HepG2 (cell line): ENCODE data around the gene KCNMA1. TPM values are rescaled to one million over a fixed set of nuclear protein-coding genes. Genes with fewer than 3 reads are reported as not detected.

Source experiments
- ATAC-seq: fragments of 200-7000 bp; cut with Tn5 transposase; 3 replicates; pipeline ENCODE4 v1.9.1; 2020; ENCODE audit warnings: mild to moderate bottlenecking, moderate library complexity
- BruUV-seq: library from RNA; stranded (reverse); fragments of 400-500 nt; replicated peaks from 2 replicates; lab custom pipeline; 2021; lab: Mats Ljungman, UMichigan
- CTCF ChIA-PET: fragments of 300-600 bp; formaldehyde crosslinking; extraction: SDS; loops from one replicate; lab custom pipeline; 2021; ENCODE audit warnings: low total read pairs, inconsistent platforms, low intra/inter-chr PET ratio; lab: Yijun Ruan, JAX
- POLR2A ChIA-PET: fragments of 350-600 bp; sonication (Branson Sonifier 250); formaldehyde crosslinking; loops from one replicate; lab custom pipeline; 2020; ENCODE audit warnings: antibody characterized with exemption, inconsistent platforms; lab: Yijun Ruan, JAX
- DNase-seq: peaks from one replicate; pipeline ENCODE4 v3.0.0-alpha.2; 2015; ENCODE audit warnings: low spot score
- FAIRE-seq: peaks from 3 replicates; lab custom pipeline; 2011; peaks lifted over from hg19 to GRCh38; lab: Jason Lieb, UNC
- H2AFZ ChIP-seq: one replicate; pipeline ENCODE4 v1.6.1; 2011; ENCODE audit warnings: low read length, inconsistent platforms
- H3K27ac ChIP-seq: fragments of 300-600 bp; 3 replicates; pipeline ENCODE4 v1.8.0; 2011; ENCODE audit warnings: mixed run types, mild to moderate bottlenecking, mixed read lengths, low read length, inconsistent platforms; ENCODE audit not compliant: insufficient read depth; ENCODE audit errors: extremely low read length
- H3K27me3 ChIP-seq, 2 experiments: fragments of 200-600 bp in 1 of 2; 2 replicates in 1 of 2; 3 replicates in 1 of 2; pipeline versions ENCODE4 v1.6.0 to v1.8.0; 2011; ENCODE audit warnings: low read length in 2 of 2, mild to moderate bottlenecking in 2 of 2, moderate library complexity in 2 of 2, inconsistent platforms in 1 of 2; ENCODE audit not compliant: insufficient read depth in 2 of 2, control insufficient read depth in 1 of 2
- H3K36me3 ChIP-seq, 2 experiments: fragments of 200-600 bp in 1 of 2; replicated peaks in 1 of 2; 2 replicates in 1 of 2; 3 replicates in 1 of 2; pipeline versions ENCODE4 v1.5.1 to v1.8.0; 2011; ENCODE audit warnings: low read length in 2 of 2, inconsistent platforms in 1 of 2; ENCODE audit not compliant: insufficient read depth in 2 of 2, control insufficient read depth in 1 of 2
- H3K4me1 ChIP-seq: 2 replicates; pipeline ENCODE4 v1.5.1; 2012; ENCODE audit warnings: low read length, inconsistent platforms; ENCODE audit not compliant: insufficient read depth
- H3K4me2 ChIP-seq: 2 replicates; pipeline ENCODE4 v1.6.0; 2011; ENCODE audit warnings: low read depth, low read length, inconsistent platforms
- H3K4me3 ChIP-seq, 3 experiments: fragments of 200-600 bp in 1 of 3; sonication (generic), shearing (Covaris generic) in 1 of 3; replicated peaks in 1 of 3; 2 replicates each; pipeline ENCODE4 v1.5.1; 2011 to 2016; ENCODE audit warnings: low read length in 3 of 3, inconsistent platforms in 2 of 3, low read depth in 2 of 3, mild to moderate bottlenecking in 2 of 3, control low read depth in 1 of 3, mixed read lengths in 1 of 3; ENCODE audit not compliant: insufficient read depth in 1 of 3
- H3K79me2 ChIP-seq: one replicate; pipeline ENCODE4 v1.6.1; 2011; ENCODE audit warnings: low read length, inconsistent platforms; ENCODE audit not compliant: insufficient read depth
- H3K9ac ChIP-seq: 2 replicates; pipeline ENCODE4 v1.6.0; 2011; ENCODE audit warnings: mild to moderate bottlenecking, low read depth, low read length, inconsistent platforms; ENCODE audit not compliant: insufficient read depth
- H3K9me3 ChIP-seq: 2 replicates; pipeline ENCODE4 v1.5.1; 2012; ENCODE audit warnings: mild to moderate bottlenecking, low read length
- H4K20me1 ChIP-seq: 2 replicates; pipeline ENCODE4 v1.6.0; 2011; ENCODE audit warnings: inconsistent platforms, mild to moderate bottlenecking, low read length, moderate library complexity; ENCODE audit not compliant: insufficient read depth
- AGO1 ChIP-seq: fragments of 200-400 bp; formaldehyde crosslinking; IDR thresholded peaks from 2 replicates; pipeline ENCODE4 v1.6.1; 2017; ENCODE audit warnings: mild to moderate bottlenecking, low read depth, low read length, moderate library complexity; ENCODE audit not compliant: poor library complexity, severe bottlenecking
- ASH2L ChIP-seq: fragments of 300-600, 200-600 bp; sonication (generic); IDR thresholded peaks from 2 replicates; pipeline ENCODE4 v1.7.0; 2017; ENCODE audit warnings: low read depth, mild to moderate bottlenecking, moderate library complexity, mixed read lengths, low read length; ENCODE audit not compliant: insufficient read length
- BHLHE40 ChIP-seq: IDR thresholded peaks from 2 replicates; pipeline ENCODE4 v1.6.1; 2011; ENCODE audit warnings: low read length, improper control_type of control experiment
- KDM5B ChIP-seq: sonication (generic); formaldehyde crosslinking; IDR thresholded peaks from 2 replicates; pipeline ENCODE4 v1.4.0; 2020; ENCODE audit warnings: missing genetic modification reagents, mild to moderate bottlenecking, borderline replicate concordance
- MAFF ChIP-seq: IDR thresholded peaks from 2 replicates; pipeline ENCODE4 v1.6.1; 2011; ENCODE audit warnings: low read depth, low read length, improper control_type of control experiment
- NRL ChIP-seq: sonication (generic); formaldehyde crosslinking; IDR thresholded peaks from 2 replicates; pipeline ENCODE4 v1.5.0; 2020; ENCODE audit warnings: missing genetic modification reagents, mild to moderate bottlenecking, moderate library complexity, borderline replicate concordance
- PCBP1 ChIP-seq: fragments of 200-400 bp; formaldehyde crosslinking; IDR thresholded peaks from 2 replicates; pipeline ENCODE4 v1.6.1; 2017; ENCODE audit warnings: mild to moderate bottlenecking, low read depth, low read length, borderline replicate concordance
- STAG1 ChIP-seq: sonication (generic); formaldehyde crosslinking; IDR thresholded peaks from 2 replicates; pipeline ENCODE4 v1.4.0; 2020; ENCODE audit warnings: missing genetic modification reagents
- TMF1 ChIP-seq: sonication (generic); formaldehyde crosslinking; IDR thresholded peaks from 2 replicates; pipeline ENCODE4 v1.8.1; 2022; ENCODE audit warnings: low read depth, missing genetic modification reagents
- ZNF333 ChIP-seq: sonication (generic); formaldehyde crosslinking; IDR thresholded peaks from 2 replicates; pipeline ENCODE4 v1.4.0; 2020; ENCODE audit warnings: mild to moderate bottlenecking, missing genetic modification reagents, borderline replicate concordance
- ZNF670 ChIP-seq: sonication (generic); formaldehyde crosslinking; IDR thresholded peaks from 2 replicates; pipeline ENCODE4 v1.8.0; 2022; ENCODE audit warnings: mild to moderate bottlenecking, missing genetic modification reagents, borderline replicate concordance
- WGBS: methylation state at CpG from one replicate; pipeline ENCODE4 v1.1.6; 2017; ENCODE audit warnings: low lambda C conversion rate; 5-methylcytosine and 5-hydroxymethylcytosine counted together
- in situ Hi-C: cut with HindIII; loops from 2 replicates; pipeline ENCODE4 v1.10.0; 2017; ENCODE audit warnings: low pct_unique_long_range_greater_than_20kb; ENCODE audit not compliant: extremely low pct_ligation_motif_present
- intact Hi-C: fragments of 100-400 bp; cut with micrococcal nuclease; formaldehyde crosslinking; loops from one replicate; pipeline ENCODE4 v1.10.0; 2022; ENCODE audit not compliant: unreplicated experiment
- polyA plus RNA-seq, 8 experiments: library from polyadenylated mRNA; depleted of rRNA in 3 of 8; stranded (reverse) in 7 of 8; unstranded in 1 of 8; fragments of >200 nt; fragmentation: Illumina TruSeq in 4 of 8; extraction: Trizol in 4 of 8; gene quantifications; 2 replicates each; pipeline versions ENCODE4 v1.2.1 to v1.2.3, GENCODE V29; 2011 to 2016; ENCODE audit warnings: low read depth in 4 of 8, missing spikeins in 1 of 8, mixed read lengths in 1 of 8; ENCODE audit not compliant: insufficient read depth in 1 of 8
- total RNA-seq, 5 experiments: library from RNA; depleted of rRNA; stranded (reverse); fragments of >200 nt; fragmentation: Illumina TruSeq; extraction: Trizol; gene quantifications; 2 replicates each; pipeline ENCODE4 v1.2.3, GENCODE V29; 2016; ENCODE audit warnings: low read depth in 1 of 5
- TF ChIP-seq, protein P1 (sequence below): sonication (generic); formaldehyde crosslinking; IDR thresholded peaks from 2 replicates; pipeline ENCODE4 v1.8.0; 2022; ENCODE audit warnings: mild to moderate bottlenecking, missing genetic modification reagents, borderline replicate concordance
- TF ChIP-seq, protein P2 (sequence below): IDR thresholded peaks from 2 replicates; pipeline ENCODE4 v1.6.1; 2018; ENCODE audit warnings: missing genetic modification reagents
- TF ChIP-seq, protein P3 (sequence below): fragments of 450-650 bp; IDR thresholded peaks from 2 replicates; pipeline ENCODE4 v1.6.1; 2017
- TF ChIP-seq, protein P4 (sequence below): sonication (generic); formaldehyde crosslinking; IDR thresholded peaks from 2 replicates; pipeline ENCODE4 v1.4.0; 2020; ENCODE audit warnings: missing genetic modification reagents, borderline replicate concordance
- TF ChIP-seq, protein P5 (sequence below): sonication (generic); formaldehyde crosslinking; IDR thresholded peaks from 2 replicates; pipeline ENCODE4 v1.9.0; 2021; ENCODE audit warnings: missing genetic modification reagents, borderline replicate concordance

Gene KCNMA1
- total and polyA plus RNA-seq, 2 of the 13 experiments (the other 11 are each of a cell fraction or from before 2014, with no cell fraction given): 0.02 TPM; not detected in 1

DNA sequence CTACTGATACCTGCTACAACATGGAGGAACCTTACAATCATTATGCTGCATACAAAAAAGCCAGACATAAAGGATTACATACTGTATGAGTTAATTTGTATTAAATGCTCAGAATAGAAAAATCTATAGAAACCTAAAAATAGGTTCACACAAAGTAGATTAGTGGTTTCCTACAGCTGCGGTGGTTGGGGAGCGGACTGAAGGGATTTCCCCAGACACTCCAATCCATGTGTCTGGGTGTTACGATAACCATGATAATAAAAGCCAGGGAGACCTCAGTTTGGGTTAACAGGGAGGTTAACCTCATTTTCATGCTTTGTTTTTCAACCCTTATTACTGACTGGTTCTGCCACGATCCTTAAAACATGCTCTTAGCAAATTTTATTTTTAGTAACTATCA is 355.9 kb downstream of the KCNMA1 start (continued):
- TF ChIP-seq, protein P1, sequence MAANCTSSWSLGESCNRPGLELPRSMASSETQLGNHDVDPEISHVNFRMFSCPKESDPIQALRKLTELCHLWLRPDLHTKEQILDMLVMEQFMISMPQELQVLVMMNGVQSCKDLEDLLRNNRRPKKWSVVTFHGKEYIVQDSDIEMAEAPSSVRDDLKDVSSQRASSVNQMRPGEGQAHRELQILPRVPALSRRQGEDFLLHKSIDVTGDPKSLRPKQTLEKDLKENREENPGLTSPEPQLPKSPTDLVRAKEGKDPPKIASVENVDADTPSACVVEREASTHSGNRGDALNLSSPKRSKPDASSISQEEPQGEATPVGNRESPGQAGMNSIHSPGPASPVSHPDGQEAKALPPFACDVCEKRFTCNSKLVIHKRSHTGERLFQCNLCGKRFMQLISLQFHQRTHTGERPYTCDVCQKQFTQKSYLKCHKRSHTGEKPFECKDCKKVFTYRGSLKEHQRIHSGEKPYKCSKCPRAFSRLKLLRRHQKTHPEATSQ (CRISPR knock-in tag): no peak
- TF ChIP-seq KDM5B: no peak

DNA sequence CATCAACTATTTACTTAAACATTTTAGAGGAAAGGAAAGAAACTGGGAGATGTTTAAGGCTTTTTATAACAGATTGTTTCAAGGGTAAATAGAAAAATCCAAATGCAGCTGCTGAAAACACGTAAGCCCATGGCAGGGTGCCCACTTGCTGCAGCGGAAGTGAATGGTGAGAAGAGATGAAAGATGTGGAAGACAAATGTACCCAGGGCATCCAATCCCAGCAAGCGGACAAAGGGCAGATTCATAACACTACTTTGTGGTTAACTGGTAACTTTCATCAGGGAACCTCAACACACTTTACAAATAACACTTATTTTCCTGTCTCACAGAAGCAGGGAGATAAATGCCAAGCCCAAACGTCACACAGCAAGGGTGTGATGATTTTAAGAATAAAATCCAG is 358.4 kb downstream of the KCNMA1 start:
- Histone ChIP-seq H3K27me3 (0 out of 5 replicates have a peak, but pooled peaks cover 0 to 4% of the 10 kb centered on the region in 2 experiments), H4K20me1 (no peaks in the 10 kb centered on the region), H3K4me3 (no peak overlapping the region), H3K4me2 (no peak overlapping the region), H3K27ac (no peak overlapping the region), H2AFZ (no peak overlapping the region), H3K9me3 (no peaks in the 10 kb centered on the region), H3K79me2 (no peaks in the 10 kb centered on the region), H3K4me1 (no peaks in the 10 kb centered on the region), H3K9ac (no peak overlapping the region), H3K36me3 (no peaks in the 10 kb centered on the region)
- DNase-seq (no peak), ATAC-seq (no peak), FAIRE-seq (no peak)
- intact Hi-C loops: no loop called here
- ChIA-PET POLR2A (no interaction called here), CTCF (no interaction called here)
- in situ Hi-C loops: no loop called here
- 4% methylated on average over 4 of the region's 4 CpGs for WGBS
- BruUV-seq: no TSS peak
- TF ChIP-seq AGO1 (no peak), BHLHE40 (no peak), STAG1 (no peak), NRL (CRISPR knock-in tag) (no peak), PCBP1 (no peak), MAFF (no peak), ZNF333 (no peak), TMF1 (CRISPR knock-in tag) (no peak), ASH2L (no peak), ZNF670 (CRISPR knock-in tag) (no peak)
- TF ChIP-seq, protein P2, sequence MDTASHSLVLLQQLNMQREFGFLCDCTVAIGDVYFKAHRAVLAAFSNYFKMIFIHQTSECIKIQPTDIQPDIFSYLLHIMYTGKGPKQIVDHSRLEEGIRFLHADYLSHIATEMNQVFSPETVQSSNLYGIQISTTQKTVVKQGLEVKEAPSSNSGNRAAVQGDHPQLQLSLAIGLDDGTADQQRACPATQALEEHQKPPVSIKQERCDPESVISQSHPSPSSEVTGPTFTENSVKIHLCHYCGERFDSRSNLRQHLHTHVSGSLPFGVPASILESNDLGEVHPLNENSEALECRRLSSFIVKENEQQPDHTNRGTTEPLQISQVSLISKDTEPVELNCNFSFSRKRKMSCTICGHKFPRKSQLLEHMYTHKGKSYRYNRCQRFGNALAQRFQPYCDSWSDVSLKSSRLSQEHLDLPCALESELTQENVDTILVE: no peak
- TF ChIP-seq, protein P3, sequence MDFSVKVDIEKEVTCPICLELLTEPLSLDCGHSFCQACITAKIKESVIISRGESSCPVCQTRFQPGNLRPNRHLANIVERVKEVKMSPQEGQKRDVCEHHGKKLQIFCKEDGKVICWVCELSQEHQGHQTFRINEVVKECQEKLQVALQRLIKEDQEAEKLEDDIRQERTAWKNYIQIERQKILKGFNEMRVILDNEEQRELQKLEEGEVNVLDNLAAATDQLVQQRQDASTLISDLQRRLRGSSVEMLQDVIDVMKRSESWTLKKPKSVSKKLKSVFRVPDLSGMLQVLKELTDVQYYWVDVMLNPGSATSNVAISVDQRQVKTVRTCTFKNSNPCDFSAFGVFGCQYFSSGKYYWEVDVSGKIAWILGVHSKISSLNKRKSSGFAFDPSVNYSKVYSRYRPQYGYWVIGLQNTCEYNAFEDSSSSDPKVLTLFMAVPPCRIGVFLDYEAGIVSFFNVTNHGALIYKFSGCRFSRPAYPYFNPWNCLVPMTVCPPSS: no peak
- TF ChIP-seq, protein P4, sequence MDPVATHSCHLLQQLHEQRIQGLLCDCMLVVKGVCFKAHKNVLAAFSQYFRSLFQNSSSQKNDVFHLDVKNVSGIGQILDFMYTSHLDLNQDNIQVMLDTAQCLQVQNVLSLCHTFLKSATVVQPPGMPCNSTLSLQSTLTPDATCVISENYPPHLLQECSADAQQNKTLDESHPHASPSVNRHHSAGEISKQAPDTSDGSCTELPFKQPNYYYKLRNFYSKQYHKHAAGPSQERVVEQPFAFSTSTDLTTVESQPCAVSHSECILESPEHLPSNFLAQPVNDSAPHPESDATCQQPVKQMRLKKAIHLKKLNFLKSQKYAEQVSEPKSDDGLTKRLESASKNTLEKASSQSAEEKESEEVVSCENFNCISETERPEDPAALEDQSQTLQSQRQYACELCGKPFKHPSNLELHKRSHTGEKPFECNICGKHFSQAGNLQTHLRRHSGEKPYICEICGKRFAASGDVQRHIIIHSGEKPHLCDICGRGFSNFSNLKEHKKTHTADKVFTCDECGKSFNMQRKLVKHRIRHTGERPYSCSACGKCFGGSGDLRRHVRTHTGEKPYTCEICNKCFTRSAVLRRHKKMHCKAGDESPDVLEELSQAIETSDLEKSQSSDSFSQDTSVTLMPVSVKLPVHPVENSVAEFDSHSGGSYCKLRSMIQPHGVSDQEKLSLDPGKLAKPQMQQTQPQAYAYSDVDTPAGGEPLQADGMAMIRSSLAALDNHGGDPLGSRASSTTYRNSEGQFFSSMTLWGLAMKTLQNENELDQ (CRISPR knock-in tag): no peak
- TF ChIP-seq, protein P5, sequence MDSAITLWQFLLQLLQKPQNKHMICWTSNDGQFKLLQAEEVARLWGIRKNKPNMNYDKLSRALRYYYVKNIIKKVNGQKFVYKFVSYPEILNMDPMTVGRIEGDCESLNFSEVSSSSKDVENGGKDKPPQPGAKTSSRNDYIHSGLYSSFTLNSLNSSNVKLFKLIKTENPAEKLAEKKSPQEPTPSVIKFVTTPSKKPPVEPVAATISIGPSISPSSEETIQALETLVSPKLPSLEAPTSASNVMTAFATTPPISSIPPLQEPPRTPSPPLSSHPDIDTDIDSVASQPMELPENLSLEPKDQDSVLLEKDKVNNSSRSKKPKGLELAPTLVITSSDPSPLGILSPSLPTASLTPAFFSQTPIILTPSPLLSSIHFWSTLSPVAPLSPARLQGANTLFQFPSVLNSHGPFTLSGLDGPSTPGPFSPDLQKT (CRISPR knock-in tag): no peak
